ENCODE results near the gene ITGA1. TPM values are rescaled to one million over a fixed set of nuclear protein-coding genes. Genes with fewer than 3 reads are reported as not detected.
A peak's percentile ranks its signal among the peaks of the same experiment; 100 is the strongest.

Gene ITGA1
- polyA plus RNA-seq, 1 donor (not counting 4 experiments of a cell fraction or from before 2014, with no cell fraction given) = 1.4 TPM

GRCh38 chr5:52961274-52961681 lies 173.6 kb downstream of the ITGA1 start:
- H3K79me2 ChIP-seq (ENCODE audit: control insufficient read depth, insufficient read depth, low read length) = no peaks in the 10 kb centered on the region
- dilution Hi-C loops (cut with MboI; ENCODE audit: extremely low pct_ligation_motif_present, low sequenced_read_pairs) = no loop called here
- FAIRE-seq = peak; percentile 99
- peaks cover 31% of the 10 kb centered on the region for H3K4me1 ChIP-seq (ENCODE audit: control insufficient read depth, extremely low read depth, insufficient read depth, low read length)
- no peaks in the 10 kb centered on the region for H3K27me3 ChIP-seq (ENCODE audit: control insufficient read depth, extremely low read depth, insufficient read depth, low read length)
- no peaks in the 10 kb centered on the region for H3K9me3 ChIP-seq (ENCODE audit: control insufficient read depth, low read depth, low read length)
- peak overlapping the region in 1 of 3 experiments; percentile 36 for H3K4me3 ChIP-seq (ENCODE audit: control insufficient read depth in 2 of 3, extremely low read depth in 1 of 3, insufficient read depth in 2 of 3, low read depth in 1 of 3, low read length in 3 of 3)
- DNase-seq (ENCODE audit: low read depth, low spot score) = peak; percentile 69
- H3K9me1 ChIP-seq (ENCODE audit: control insufficient read depth, extremely low read depth, insufficient read depth, low read length) = no peaks in the 10 kb centered on the region
- H3K36me3 ChIP-seq (ENCODE audit: control insufficient read depth in 2 of 2, extremely low read depth in 1 of 2, insufficient read depth in 2 of 2, low read length in 2 of 2) = no peaks in the 10 kb centered on the region
- H3K4me2 ChIP-seq (ENCODE audit: control insufficient read depth, extremely low read depth, insufficient read depth, low read depth, low read length) = peak overlapping the region; percentile 59
- no peaks in the 10 kb centered on the region for H4K20me1 ChIP-seq (ENCODE audit: control insufficient read depth, extremely low read depth, insufficient read depth, low read length)
- no peak overlapping the region for H3K9ac ChIP-seq (ENCODE audit: control insufficient read depth, extremely low read depth, insufficient read depth, low read length)
- peak overlapping the region; percentile 37 for H3K27ac ChIP-seq (ENCODE audit: control insufficient read depth, insufficient read depth, low read length)
- TF ChIP-seq EZH2 (IDR thresholded peaks at IDR 0.05; ENCODE audit: low read length) (no peak), CTCF (optimal IDR thresholded peaks at IDR 0.05 in 1 of 3, IDR thresholded peaks at IDR 0.05 in 1 of 3, conservative IDR thresholded peaks at IDR 0.05 in 1 of 3; ENCODE audit: extremely low read depth in 1 of 3, insufficient read depth in 2 of 3, low read length in 3 of 3) (no peak)
- no peak overlapping the region for H2AFZ ChIP-seq (ENCODE audit: control insufficient read depth, low read length)

GRCh38 chr5:52963636-52964035 lies 175.9 kb downstream of the ITGA1 start:
- Histone ChIP-seq H3K79me2 (ENCODE audit: control insufficient read depth, insufficient read depth, low read length) (no peaks in the 10 kb centered on the region), H3K4me3 (ENCODE audit: control insufficient read depth in 2 of 3, extremely low read depth in 1 of 3, insufficient read depth in 2 of 3, low read depth in 1 of 3, low read length in 3 of 3) (no peak overlapping the region), H3K9ac (ENCODE audit: control insufficient read depth, extremely low read depth, insufficient read depth, low read length) (no peak overlapping the region), H3K4me1 (ENCODE audit: control insufficient read depth, extremely low read depth, insufficient read depth, low read length) (peaks cover 23% of the 10 kb centered on the region), H3K4me2 (ENCODE audit: control insufficient read depth, extremely low read depth, insufficient read depth, low read depth, low read length) (peak overlapping the region; percentile 4), H3K27ac (ENCODE audit: control insufficient read depth, insufficient read depth, low read length) (no peak overlapping the region), H3K36me3 (ENCODE audit: control insufficient read depth in 2 of 2, extremely low read depth in 1 of 2, insufficient read depth in 2 of 2, low read length in 2 of 2) (no peaks in the 10 kb centered on the region), H3K27me3 (ENCODE audit: control insufficient read depth, extremely low read depth, insufficient read depth, low read length) (no peaks in the 10 kb centered on the region), H4K20me1 (ENCODE audit: control insufficient read depth, extremely low read depth, insufficient read depth, low read length) (no peaks in the 10 kb centered on the region), H3K9me1 (ENCODE audit: control insufficient read depth, extremely low read depth, insufficient read depth, low read length) (no peaks in the 10 kb centered on the region), H3K9me3 (ENCODE audit: control insufficient read depth, low read depth, low read length) (no peaks in the 10 kb centered on the region), H2AFZ (ENCODE audit: control insufficient read depth, low read length) (peak overlapping the region; percentile 20)
- dilution Hi-C loops (cut with MboI; ENCODE audit: extremely low pct_ligation_motif_present, low sequenced_read_pairs) = no loop called here
- DNase-seq (ENCODE audit: low read depth, low spot score) = no peak
- FAIRE-seq = peak; percentile 73
- TF ChIP-seq CTCF (optimal IDR thresholded peaks at IDR 0.05 in 1 of 3, IDR thresholded peaks at IDR 0.05 in 1 of 3, conservative IDR thresholded peaks at IDR 0.05 in 1 of 3; ENCODE audit: extremely low read depth in 1 of 3, insufficient read depth in 2 of 3, low read length in 3 of 3) (no peak), EZH2 (IDR thresholded peaks at IDR 0.05; ENCODE audit: low read length) (no peak)
